HG03460 (cell line): ENCODE measurements around the gene EPHB6.
A peak's percentile ranks its signal among the peaks of the same experiment; 100 is the strongest.

Experiments used
- ATAC-seq: cut with Tn5 transposase; IDR thresholded peaks from one replicate; pipeline ENCODE4 v1.9.1; 2021; ENCODE audit not compliant: unreplicated experiment

EPHB6 gene

GRCh38 chr7:142854372-142855113 is at the start of gene EPHB6:
Gene EPHB6 (plus strand): TSS chr7:142855076. CDS start chr7:142863228, 8,152 bp downstream.
- ATAC-seq: peak; percentile 52

- no peak for ATAC-seq
Measured at GRCh38 chr7:142805350-142806021, 49.4 kb upstream of the EPHB6 start.

GRCh38 chr7:142806022-142806356 is 48.9 kb upstream of the EPHB6 start:
- no peak for ATAC-seq

- no peak for ATAC-seq
Measured at GRCh38 chr7:142806957-142807356, 47.9 kb upstream of the EPHB6 start.

- no peak for ATAC-seq
Measured at GRCh38 chr7:142807855-142808460, 46.9 kb upstream of the EPHB6 start.

GRCh38 chr7:142808461-142808801 is 46.4 kb upstream of the EPHB6 start:
- ATAC-seq: peak; percentile 24

- ATAC-seq: peak; percentile 82
Measured at GRCh38 chr7:142808802-142809583, 45.9 kb upstream of the EPHB6 start.

GRCh38 chr7:142809671-142810070 is 45.2 kb upstream of the EPHB6 start:
- ATAC-seq: no peak

GRCh38 chr7:142811154-142811737 is 43.6 kb upstream of the EPHB6 start:
- no peak for ATAC-seq

- ATAC-seq: no peak
Measured at GRCh38 chr7:142812437-142813215, 42.2 kb upstream of the EPHB6 start.

- ATAC-seq: no peak
Measured at GRCh38 chr7:142813226-142813625, 41.6 kb upstream of the EPHB6 start.

GRCh38 chr7:142813699-142814098 is 41.2 kb upstream of the EPHB6 start:
- ATAC-seq: no peak

GRCh38 chr7:142814451-142814850 is 40.4 kb upstream of the EPHB6 start:
- no peak for ATAC-seq

GRCh38 chr7:142815134-142815533 is 39.7 kb upstream of the EPHB6 start:
- no peak for ATAC-seq

GRCh38 chr7:142817506-142817905 is 37.4 kb upstream of the EPHB6 start:
- ATAC-seq: no peak

- ATAC-seq: no peak
Measured at GRCh38 chr7:142819530-142819929, 35.3 kb upstream of the EPHB6 start.

GRCh38 chr7:142822714-142823113 is 32.2 kb upstream of the EPHB6 start:
- ATAC-seq: no peak

GRCh38 chr7:142827951-142828500 is 26.9 kb upstream of the EPHB6 start:
- ATAC-seq: no peak

- ATAC-seq: no peak
Measured at GRCh38 chr7:142832417-142832816, 22.5 kb upstream of the EPHB6 start.
